Inflammatory macrophage (primary cell): Measurements from ENCODE around the gene KHNYN.

ENCODE experiments used
- DNase-seq, 2 donors: peaks; one replicate each; pipeline ENCODE4 v3.0.0-alpha.2; 2020 to 2022

The KHNYN gene

DNA sequence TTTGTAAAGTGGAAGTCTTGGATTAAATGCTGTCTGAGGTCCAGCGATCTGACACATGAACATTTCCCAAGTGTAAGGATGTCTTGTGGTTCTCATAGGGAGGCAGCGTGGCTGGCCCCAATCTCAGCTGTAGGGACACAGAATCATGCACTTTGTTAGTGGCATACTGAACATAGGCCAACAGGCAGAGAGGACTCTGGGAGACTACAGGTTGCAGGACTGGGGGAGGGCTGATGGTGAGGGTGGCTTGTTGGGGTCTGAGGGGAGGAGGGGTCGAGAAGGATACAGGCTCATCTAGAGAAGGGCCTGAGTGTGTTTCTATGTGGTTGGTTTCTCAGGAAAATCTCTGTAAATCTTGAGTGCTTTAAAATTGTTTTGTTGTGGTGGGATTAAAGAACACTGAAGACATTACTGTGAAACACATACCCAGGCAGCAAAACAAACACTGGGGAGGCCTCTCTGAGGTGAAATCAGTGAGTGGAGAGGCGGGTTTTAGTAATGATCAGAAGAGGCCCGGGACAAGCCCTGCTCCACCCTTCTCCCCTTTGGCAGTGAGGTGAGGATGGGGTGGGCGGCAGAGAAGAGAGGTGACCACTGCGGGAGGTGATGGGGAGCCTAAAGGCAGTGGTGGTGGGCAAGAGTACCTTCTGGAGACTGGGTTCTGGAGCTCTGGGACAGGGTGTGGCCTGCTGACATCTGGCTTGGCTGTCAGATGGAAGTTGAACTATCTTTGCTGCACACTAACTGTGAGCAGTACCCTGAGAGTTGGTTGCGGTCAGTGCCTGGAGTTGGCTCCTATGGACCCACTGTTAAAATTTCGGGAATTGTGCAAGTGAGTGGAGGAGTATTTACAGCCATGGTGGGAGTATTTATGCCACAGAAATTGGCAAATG lies 27.7 kb upstream of the KHNYN start:
- DNase-seq, result no peak

DNA sequence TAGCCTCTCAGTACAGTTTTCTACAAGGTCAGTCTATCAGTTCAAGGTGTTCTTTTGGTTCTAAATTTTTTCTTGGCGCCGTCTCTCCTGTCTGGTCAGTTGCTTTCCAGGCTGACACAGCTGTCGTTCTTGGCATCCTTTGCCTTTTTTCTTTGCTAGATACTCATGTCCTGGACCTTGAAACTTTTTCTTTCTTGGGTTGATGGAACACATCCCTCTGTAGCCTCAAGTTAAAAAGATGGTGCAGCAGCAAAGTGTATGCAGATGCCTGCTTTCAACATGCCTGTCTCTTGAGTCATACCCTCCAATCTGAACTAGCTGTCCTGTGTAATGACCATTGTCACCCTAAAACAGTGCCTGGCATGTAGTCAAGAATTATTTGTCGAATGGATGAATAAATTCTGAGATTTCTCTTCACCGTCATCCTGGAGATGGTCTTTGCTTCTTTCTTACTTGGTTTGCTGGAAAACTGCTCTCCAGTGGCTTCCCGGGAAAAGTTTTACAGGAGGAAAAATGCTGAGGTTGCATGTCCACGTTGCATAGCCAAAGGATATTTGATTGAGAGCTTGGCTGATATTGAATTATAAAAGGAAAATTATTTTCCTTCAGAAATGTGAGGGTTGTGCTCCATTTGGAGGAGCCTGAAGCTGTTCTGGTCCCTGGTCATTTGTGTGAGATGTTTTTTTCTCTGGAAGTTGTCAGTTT lies 26.3 kb upstream of the KHNYN start:
- no peak for DNase-seq

DNA sequence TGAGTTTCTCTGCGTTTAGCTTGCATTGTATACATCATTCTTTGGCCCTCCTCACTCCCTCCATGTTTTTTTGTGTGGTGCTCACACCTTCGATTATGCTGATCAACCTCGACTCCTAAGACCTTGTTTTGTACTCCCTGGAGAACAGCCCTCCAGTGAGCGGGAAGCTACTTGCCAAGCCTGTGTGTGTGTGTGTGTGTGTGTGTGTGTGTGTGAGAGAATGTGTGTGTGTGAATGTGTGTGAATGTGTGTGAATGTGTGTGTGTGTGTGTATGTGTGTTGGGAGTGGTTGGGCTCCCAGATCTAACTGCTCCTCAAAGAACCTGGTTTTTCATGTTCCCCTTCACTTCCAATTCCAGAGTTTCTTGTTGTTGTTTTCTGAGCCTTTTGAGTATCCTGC lies 24.9 kb upstream of the KHNYN start:
- DNase-seq, result no peak

DNA sequence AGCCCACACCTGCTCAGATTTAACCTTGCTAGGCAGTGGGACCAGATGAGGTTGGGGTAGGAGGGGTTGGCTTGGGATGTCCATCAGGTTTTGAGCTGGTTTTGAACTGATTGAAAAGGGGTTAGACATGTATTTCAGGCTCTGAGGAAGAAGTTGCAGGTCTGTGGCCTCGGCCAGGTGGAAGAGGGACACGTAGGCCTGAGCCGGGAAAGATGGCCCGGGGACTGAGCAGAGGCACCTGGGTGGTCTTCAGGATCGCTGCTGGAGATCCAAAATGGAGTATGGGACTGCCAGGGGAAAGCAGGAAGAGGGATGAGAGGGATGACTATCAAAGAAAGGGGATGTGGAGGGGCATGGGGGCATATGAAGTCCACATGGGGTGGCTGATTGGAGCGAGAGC lies 23.3 kb upstream of the KHNYN start:
- no peak for DNase-seq

DNA sequence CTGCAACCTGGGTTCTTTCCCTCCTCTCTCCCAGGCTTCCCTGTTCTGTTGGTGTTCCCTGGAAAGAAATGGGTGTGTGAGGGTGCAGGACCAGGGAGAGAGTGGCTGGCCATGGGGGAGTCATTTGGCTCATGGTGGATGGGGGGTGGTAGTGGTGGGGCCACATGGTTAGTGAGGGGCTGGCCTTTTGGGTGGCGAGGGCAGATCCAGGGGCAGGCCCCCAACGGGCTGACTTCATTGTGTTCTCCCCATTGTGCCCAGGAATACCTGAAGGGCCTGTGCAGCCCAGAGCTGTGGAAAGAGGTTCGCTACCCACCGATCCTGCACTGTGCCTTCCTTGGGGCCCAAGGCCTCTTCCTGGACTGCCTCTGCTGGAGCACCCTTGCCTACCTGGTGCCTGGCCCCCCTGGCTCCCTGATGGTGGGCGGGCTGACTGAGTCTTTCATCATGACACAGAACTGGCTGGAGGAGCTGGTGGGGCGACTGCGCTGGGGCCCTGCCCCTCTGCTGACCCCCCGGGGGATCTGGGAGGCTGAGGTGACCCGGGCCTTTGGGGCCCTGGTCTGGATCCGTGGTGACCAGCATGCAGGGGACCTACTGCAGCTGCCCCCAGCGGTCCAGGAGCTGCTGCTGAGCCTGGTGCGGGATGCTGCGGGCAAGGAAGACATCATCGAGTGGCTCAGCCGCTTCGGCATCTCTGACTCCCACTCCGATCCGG lies 22.0 kb upstream of the KHNYN start:
- DNase-seq, result no peak

DNA sequence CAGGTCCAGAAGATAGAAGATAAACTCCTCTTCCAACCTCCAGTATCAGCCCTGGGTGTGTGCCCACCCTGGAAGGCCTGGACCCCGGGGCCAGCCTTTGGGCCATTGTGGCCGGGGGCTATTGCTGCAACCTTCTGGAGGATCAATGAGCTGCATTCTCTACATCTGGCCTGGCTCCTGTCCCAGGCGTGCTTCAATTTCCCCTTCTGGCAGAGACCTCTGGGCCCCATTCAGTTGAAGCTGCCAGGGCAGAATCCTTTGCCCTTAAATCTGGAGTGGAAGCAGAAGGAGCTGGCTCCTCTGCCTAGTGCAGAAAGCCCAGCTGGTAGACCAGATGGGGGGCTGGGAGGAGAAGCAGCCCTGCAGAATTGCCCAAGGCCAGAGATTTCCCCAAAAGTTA lies 21.0 kb upstream of the KHNYN start:
- no peak for DNase-seq

DNA sequence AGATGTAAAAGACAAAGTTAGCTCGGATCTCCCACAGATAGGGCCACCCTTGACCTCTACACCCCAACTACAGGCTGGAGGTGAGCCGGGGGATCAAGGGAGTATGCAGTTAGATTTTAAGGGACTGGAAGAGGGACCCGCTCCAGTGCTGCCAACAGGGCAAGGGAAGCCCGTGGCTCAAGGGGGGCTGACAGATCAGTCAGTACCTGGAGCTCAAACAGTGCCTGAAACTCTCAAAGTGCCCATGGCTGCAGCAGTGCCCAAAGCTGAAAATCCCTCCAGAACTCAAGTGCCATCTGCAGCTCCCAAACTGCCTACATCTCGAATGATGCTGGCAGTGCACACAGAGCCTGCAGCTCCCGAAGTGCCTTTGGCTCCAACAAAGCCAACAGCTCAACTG lies 20.6 kb upstream of the KHNYN start:
- no peak for DNase-seq

- no peak for DNase-seq
These were observed 19.8 kb upstream of the KHNYN start for GRCh38 chr14:24409956-24410355.

GRCh38 chr14:24411443-24412389 lies 18.0 kb upstream of the KHNYN start:
- peak; percentile 49 to 63 for DNase-seq

- no peak for DNase-seq
These were observed 15.7 kb upstream of the KHNYN start for GRCh38 chr14:24414077-24414476.

DNA sequence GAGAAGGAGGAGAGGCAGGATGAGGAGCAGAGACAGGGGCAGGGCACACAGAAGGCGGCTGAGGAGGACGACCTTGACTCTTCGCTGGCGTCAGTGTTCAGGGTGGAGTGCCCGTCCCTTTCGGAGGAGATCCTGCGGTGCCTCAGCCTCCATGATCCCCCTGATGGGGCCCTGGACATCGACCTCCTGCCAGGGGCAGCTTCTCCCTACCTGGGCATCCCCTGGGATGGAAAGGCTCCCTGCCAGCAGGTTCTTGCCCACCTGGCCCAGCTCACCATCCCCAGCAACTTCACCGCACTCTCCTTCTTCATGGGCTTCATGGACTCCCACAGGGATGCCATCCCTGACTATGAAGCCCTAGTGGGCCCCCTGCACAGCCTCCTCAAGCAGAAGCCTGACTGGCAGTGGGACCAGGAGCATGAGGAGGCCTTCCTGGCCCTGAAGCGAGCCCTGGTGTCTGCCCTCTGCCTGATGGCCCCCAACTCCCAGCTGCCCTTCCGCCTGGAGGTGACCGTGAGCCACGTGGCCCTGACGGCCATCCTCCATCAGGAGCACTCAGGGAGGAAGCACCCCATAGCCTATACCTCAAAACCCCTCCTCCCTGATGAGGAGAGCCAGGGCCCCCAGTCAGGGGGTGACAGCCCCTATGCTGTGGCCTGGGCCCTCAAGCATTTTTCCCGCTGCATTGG lies 14.9 kb upstream of the KHNYN start:
- DNase-seq, result no peak

DNA sequence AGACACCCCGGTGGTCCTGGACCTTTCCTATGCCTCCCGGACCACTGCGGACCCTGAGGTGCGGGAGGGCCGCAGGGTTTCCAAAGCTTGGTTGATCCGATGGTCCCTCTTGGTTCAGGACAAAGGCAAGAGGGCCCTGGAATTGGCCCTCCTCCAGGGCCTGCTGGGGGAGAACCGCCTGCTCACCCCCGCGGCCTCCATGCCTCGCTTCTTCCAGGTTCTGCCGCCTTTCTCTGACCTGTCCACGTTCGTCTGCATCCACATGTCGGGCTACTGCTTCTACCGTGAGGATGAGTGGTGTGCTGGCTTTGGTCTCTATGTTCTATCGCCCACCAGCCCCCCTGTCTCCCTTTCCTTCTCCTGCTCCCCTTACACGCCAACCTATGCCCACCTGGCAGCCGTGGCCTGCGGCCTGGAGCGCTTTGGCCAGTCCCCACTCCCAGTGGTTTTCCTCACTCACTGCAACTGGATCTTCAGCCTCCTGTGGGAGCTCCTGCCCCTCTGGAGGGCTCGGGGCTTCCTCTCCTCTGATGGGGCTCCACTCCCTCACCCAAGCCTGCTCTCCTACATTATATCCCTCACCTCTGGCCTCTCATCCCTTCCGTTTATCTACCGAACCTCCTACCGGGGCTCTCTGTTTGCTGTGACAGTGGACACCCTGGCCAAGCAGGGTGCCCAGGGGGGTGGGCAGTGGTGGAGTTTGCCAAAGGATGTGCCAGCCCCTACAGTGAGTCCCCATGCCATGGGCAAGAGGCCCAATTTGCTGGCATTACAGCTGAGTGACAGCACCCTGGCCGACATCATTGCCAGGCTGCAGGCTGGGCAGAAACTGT lies 14.1 kb upstream of the KHNYN start:
- DNase-seq, result no peak

DNA sequence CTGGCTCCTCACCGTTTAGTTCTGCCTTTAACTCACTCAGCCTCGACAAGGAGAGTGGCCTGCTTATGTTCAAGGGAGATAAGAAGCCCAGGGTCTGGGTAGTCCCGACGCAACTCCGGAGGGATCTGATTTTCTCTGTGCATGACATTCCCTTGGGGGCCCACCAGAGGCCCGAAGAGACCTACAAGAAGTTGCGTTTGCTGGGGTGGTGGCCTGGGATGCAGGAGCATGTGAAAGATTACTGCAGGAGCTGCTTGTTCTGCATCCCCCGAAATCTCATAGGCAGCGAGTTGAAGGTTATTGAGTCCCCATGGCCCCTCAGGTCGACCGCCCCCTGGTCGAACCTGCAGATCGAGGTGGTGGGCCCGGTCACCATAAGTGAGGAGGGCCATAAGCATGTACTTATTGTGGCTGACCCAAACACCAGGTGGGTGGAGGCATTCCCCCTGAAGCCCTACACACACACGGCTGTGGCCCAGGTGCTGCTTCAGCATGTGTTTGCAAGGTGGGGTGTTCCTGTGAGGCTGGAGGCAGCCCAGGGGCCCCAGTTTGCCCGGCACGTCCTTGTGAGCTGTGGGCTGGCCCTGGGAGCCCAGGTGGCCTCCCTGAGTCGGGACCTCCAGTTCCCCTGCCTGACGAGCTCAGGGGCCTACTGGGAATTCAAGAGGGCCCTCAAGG lies 13.4 kb upstream of the KHNYN start:
- no peak for DNase-seq

- DNase-seq, result no peak
These were observed 12.7 kb upstream of the KHNYN start for GRCh38 chr14:24416932-24417619.

GRCh38 chr14:24417832-24418491 lies 11.8 kb upstream of the KHNYN start:
- no peak for DNase-seq

GRCh38 chr14:24418492-24418873 lies 11.3 kb upstream of the KHNYN start:
- no peak for DNase-seq

DNA sequence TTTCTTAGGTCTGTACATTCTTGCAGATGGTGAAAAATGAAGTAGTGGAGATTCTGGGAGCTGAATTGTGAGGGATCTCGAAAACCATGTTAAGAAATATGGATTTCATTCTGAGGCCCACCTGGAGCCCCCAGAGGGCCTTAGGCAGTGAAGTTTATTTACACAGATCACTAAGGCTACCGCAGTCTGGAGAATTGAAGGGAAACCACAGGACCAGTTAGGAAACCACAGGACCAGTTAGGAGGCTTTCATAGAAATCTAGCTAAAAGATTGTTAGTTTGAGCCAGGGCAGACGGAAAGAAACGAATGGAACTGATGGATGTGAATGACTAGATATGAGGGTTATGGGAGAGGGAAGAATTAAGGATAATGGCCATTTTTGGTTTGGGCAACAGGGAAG lies 7.5 kb upstream of the KHNYN start:
- DNase-seq, result no peak

- DNase-seq, result no peak
These were observed 6.8 kb upstream of the KHNYN start for GRCh38 chr14:24422694-24423601.
